Left forelimb (tissue), 1 donor: ENCODE measurements around the gene KRTDAP.

Experiments
- DNase-seq: peaks from one replicate; pipeline ENCODE4 v3.0.0-alpha.2; 2018; ENCODE audit warnings: low spot score

Gene KRTDAP

DNA sequence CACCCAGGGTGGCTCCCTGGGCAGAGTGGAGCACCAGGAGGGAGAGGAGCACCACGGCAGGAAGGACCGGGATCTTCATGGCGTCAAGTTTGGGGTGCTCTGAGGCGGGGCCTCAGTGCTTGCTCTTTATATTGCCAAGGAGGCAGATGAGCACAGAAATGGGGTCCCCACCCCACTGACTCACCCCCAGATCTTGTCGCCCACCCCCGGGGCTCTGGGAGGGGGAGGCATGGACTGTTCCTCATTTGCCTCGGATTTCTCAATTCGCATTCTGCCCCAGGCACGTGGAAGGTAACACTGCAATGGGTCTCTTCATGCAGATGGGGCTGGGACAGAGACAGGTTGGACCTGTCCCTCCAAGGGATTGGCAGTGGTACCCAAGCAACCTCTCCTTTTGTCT, at the start of gene KRTDAP:
Gene KRTDAP (minus strand): TSS at position 101 of the 400 bp plus-strand sequence. CDS start 22 bp downstream, at position 79.
- DNase-seq = no peak

DNA sequence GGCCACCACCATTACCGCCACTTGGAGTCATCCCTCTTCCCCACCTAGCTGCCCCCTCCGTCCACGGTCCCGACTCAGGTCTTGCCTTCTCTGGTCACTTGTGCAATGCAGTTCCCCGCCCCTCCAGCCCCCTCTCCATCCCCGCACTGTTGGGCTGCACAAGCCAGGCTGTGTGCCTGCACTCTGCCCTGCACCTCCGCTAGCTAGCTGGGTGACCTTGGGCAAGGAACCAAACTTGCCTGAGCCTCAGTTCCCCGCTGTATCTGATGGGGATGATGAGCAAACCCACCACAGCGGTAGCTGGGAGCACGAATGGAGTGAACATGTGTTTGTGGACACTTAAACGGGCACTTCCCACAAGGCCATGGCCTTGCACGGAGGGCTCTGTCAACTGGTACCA, 49.6 kb upstream of the KRTDAP start:
- DNase-seq = no peak

DNA sequence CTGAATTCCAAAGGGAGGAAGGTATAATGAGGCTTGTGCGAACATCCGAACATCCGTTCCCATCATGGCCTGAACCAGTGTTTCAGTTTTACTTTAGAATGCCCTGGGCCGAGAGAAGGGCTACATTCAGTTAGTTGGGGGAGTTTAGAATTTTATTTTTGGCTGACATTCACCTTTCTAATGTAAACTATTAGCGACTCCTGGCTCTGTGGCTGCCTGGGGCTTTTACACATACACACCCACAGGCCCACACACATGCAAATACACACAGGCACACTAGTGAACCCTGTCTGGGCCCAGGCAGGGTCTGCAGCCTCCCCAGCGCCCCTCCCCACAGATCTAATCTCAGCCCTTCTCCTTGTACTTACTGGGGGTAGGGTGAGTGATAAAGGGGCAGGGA, 49.0 kb upstream of the KRTDAP start:
- no peak for DNase-seq

DNA sequence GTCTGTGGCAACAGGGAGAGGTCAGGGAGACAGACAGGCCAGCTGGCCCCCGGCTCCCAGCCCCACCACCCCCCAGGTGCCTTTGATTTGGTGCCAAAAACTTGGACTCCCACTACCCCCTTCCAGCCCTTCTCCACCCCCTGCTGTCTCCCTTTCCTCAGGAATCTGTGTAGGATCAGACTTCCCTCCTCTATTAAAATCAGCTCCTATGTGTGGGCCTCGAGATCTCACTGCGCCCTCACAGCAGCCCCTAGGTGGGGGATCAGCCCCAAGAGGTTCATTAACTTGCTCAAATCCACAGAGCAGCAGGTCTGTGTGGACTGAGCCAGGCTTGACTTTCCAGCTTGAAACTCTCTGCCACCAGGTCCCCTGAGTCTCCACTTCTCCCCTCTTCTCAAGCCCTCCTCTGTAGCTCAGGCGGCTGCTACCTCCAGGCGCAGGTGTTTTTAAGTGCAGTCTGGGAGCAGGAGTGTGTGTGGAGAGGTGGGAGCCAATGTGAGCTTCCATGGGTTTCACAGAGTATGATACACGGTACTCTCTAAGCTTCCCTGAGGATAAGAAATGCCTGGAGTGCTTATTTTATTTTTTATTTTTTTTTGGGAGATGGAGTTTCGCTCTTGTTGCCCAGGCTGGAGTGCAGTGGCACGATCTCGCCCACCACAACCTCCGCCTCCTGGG, 44.7 kb upstream of the KRTDAP start:
- DNase-seq = no peak

DNA sequence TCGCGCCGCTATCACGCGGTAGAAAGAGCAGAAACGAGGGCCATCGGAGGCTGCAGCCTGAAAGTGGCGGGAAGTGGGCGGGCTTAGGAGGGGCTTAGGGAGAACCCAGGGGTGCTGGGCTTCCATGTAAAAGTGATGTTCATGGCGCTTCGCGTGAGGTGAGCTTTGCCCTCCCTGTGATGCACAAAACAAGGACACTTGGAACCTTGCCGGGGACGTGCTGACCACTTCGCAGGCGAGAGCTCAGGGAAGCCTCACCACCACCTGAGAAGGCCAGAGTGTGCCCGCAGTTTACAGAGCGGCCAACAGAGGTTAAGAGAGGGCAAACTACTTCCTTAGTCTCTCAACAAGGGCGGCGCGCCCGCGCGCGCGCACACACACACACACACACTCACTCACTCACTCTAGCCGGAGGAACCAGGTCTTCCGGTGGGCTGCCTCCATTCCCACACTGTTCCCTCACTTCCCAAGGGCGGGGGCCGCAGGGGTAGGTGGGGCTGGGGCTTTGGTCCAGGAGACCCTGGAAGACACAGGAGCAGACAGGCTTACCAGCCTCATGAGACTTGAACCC, 43.6 kb upstream of the KRTDAP start:
- DNase-seq = no peak

DNA sequence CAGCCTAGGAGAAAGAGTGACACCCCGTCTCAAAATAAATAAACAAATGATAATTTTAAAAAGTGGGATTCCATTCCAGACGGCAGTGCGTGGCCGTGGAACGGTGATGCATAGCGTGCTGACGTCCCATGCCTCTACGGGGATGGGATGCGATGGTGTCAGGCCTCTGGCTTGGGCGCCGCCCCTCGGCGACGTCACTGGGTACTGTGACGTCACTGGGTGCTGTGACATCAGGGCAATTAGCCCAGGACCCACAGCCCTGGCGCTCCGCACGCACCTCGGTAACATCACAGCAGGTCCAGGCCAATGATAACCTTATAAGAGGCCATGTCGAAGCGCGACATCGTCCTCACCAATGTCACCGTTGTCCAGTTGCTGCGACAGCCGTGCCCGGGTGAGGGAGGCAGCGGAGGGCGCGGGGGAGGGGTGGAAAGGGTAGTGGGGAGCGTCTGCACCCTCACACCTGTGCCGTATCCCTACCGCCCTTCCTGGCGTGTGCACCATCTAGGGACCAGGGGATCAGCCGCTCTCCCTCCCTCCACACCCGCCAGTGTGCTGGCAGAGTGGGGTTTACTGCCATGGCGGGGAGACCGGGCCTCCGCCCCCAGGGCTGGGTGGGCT, 43.0 kb upstream of the KRTDAP start, which contains the start of gene GAPDHS:
Gene GAPDHS (plus strand): TSS at position 256 of the 621 bp plus-strand sequence. CDS start 72 bp downstream, at position 328.
- DNase-seq = no peak

GRCh38 chr19:35531291-35531690, 41.0 kb upstream of the KRTDAP start:
- no peak for DNase-seq

DNA sequence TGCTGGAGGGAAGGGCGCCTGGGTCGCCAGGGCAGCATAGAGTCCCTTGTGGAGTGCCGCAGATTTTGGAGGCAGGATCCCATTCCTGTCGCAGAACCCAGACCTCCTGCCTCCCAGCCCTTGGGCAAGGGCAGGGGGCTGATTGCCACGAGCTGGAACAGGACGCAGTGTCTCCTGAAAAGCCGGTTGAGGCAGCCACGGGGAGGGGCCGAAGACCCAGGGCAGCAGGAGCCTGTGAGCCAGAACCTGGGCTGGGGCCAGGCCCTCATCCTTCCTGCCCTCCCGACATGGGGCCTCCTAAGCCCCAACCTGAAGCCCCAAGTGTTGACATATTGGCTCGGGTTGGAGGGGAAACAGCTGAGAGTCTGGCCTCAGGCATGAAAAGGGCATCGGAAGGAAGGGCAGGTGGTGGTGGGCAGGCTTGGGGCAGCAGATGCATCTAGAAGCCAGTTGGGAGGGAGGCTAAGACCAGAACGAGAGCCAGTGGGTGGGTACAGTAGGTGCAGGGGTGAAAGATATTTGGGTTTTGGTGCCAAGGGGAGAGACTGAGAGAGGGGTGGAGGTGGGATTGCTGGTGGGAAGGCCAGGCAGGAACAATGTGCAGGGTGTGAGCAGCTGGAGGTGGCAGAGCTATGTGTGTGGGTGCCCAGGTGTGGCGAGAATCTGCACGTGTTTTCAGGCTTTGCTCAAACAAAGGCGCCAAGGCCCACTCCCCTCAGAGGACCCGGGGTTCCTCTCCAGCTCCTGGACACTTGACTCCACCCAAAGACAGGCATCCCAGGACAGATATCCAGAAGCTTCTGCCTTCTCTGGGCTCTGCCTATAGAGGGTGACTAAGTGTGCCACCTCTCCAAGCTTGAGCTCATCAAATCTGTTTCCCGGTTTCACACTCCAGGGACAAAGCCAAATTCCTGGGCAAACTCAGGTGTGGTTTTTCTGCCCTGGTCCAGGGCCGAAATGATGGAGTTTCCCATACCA, 39.3 kb upstream of the KRTDAP start:
- DNase-seq = no peak

- DNase-seq = no peak
These were observed 38.2 kb upstream of the KRTDAP start, which contains the start of gene SBSN for GRCh38 chr19:35528218-35529038. Gene SBSN, minus strand, starts transcription at chr19:35528311. Its CDS starts 30 bp downstream, at chr19:35528281.

GRCh38 chr19:35525873-35526272, 35.6 kb upstream of the KRTDAP start:
- no peak for DNase-seq

- DNase-seq = no peak
These were observed 34.0 kb upstream of the KRTDAP start for GRCh38 chr19:35524181-35524837.

- no peak for DNase-seq
These were observed 32.6 kb upstream of the KRTDAP start for GRCh38 chr19:35522745-35523327.

- DNase-seq = no peak
These were observed 31.0 kb upstream of the KRTDAP start for GRCh38 chr19:35521124-35521743.

GRCh38 chr19:35519291-35519690, 29.0 kb upstream of the KRTDAP start:
- DNase-seq = no peak

DNA sequence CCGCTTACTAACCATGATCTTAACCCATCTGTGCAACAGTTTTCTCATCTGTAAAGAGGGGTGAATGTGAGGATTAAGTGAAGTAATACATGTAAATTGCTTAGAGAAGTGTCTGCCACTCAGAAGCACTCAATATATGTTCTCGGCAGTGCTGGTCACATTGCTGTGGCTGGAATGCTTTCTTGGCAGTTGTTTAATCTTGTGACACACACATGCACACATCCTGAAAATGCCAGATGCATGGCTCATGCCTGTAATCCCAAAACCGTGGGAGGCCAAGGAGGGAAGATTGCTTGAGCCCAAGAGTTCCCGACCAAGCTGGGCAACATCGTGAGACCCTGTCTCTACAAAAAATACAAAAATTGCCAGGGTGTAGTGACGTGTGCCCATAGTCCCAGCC, 28.0 kb upstream of the KRTDAP start:
- DNase-seq = no peak

- DNase-seq = no peak
These were observed 27.1 kb upstream of the KRTDAP start for GRCh38 chr19:35517342-35517741.

DNA sequence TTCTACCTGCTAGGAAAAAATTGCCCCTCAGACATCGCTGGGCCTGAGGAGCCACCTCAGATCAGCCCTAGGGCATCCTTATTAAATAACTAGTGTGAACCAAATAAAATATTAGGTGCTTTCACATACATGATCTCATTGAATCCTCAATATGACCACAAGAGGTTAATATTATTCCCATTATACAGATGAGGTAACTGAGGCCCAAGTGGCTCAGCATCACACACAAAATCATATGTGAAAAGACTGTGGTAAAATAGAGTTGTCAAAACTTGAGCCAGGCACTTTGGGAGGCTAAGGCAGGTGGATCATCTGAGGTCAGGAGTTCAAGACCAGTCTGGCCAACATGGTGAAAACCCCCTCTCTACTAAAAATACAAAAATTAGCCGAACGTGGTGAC, 26.0 kb upstream of the KRTDAP start:
- no peak for DNase-seq

GRCh38 chr19:35514282-35514809, 24.1 kb upstream of the KRTDAP start:
- no peak for DNase-seq

- DNase-seq = no peak
These were observed 23.5 kb upstream of the KRTDAP start, which contains the start of gene DMKN for GRCh38 chr19:35513628-35514281. Gene DMKN, minus strand, starts transcription at chr19:35513649. Its CDS starts 174 bp downstream, at chr19:35513475.
